K562 (cell line): ENCODE measurements around the gene GALNS. TPM values are rescaled to one million over a fixed set of nuclear protein-coding genes. Genes with fewer than 3 reads are reported as not detected.

Experiments
- EHMT2 ChIP-seq: fragments of 450-650 bp; IDR thresholded peaks from 2 replicates; pipeline ENCODE4 v1.6.1; 2018; ENCODE audit warnings: antibody characterized with exemption
- ESRRB ChIP-seq: fragments of 250-450 bp; sonication (Bioruptor Pico); IDR thresholded peaks from 2 replicates; pipeline ENCODE4 v1.5.0; 2020; ENCODE audit warnings: mild to moderate bottlenecking, moderate library complexity, borderline replicate concordance
- GATAD2A ChIP-seq: fragments of 450-650 bp; IDR thresholded peaks from 2 replicates; pipeline ENCODE4 v1.6.1; 2017
- HLTF ChIP-seq: fragments of 450-650 bp; IDR thresholded peaks from 2 replicates; pipeline ENCODE4 v1.6.1; 2016
- NCOR1 ChIP-seq: fragments of 450-650 bp; IDR thresholded peaks from 2 replicates; pipeline ENCODE4 v1.6.1; 2016; ENCODE audit warnings: mild to moderate bottlenecking, moderate library complexity
- NKRF ChIP-seq: fragments of 450-650 bp; IDR thresholded peaks from 2 replicates; pipeline ENCODE4 v1.6.1; 2016; ENCODE audit warnings: borderline replicate concordance
- PHB2 ChIP-seq: fragments of 450-650 bp; IDR thresholded peaks from 2 replicates; pipeline ENCODE4 v1.6.1; 2017; ENCODE audit warnings: low read depth
- PHF21A ChIP-seq: fragments of 450-650 bp; IDR thresholded peaks from 2 replicates; pipeline ENCODE4 v1.6.1; 2017; ENCODE audit warnings: low read depth, borderline replicate concordance
- POLR2A ChIP-seq: fragments of 450-650 bp; conservative IDR thresholded peaks from 2 replicates; pipeline ENCODE4 v1.6.1; 2016
- POLR2B ChIP-seq: fragments of 450-650 bp; IDR thresholded peaks from 2 replicates; pipeline ENCODE4 v1.6.1; 2018; ENCODE audit warnings: low read depth; ENCODE audit not compliant: partially characterized antibody
- RAD21 ChIP-seq, 2 experiments: fragments of 250-450 bp in 1 of 2; fragments of 450-650 bp in 1 of 2; sonication (Bioruptor Pico) in 1 of 2; formaldehyde crosslinking in 1 of 2; IDR thresholded peaks in 1 of 2; conservative IDR thresholded peaks in 1 of 2; 2 replicates each; pipeline versions ENCODE4 v1.4.0 to v1.8.0; 2020 to 2022; ENCODE audit warnings: mild to moderate bottlenecking in 2 of 2, moderate library complexity in 1 of 2
- SUPT5H ChIP-seq: fragments of 450-650 bp; IDR thresholded peaks from 2 replicates; pipeline ENCODE4 v1.6.1; 2016
- ZBTB2 ChIP-seq: fragments of 450-650 bp; IDR thresholded peaks from 2 replicates; pipeline ENCODE4 v1.6.1; 2016; ENCODE audit warnings: antibody characterized with exemption
- ZNF316 ChIP-seq: fragments of 450-650 bp; IDR thresholded peaks from 2 replicates; pipeline ENCODE4 v1.6.1; 2016
- ZNF584 ChIP-seq: fragments of 200-800 bp; sonication (Bioruptor generic); IDR thresholded peaks from 2 replicates; pipeline ENCODE4 v1.6.1; 2016; ENCODE audit warnings: low read depth, mild to moderate bottlenecking, missing genetic modification characterization, missing compliant biosample characterization
- polyA plus RNA-seq, 8 experiments: library from polyadenylated mRNA; depleted of rRNA in 4 of 8; stranded (reverse) in 5 of 8; unstranded in 3 of 8; fragments of >200 nt; fragmentation: Nextera tagmentation in 2 of 8; fragmentation: Illumina TruSeq in 1 of 8; extraction: Ambion mirVana in 2 of 8; extraction: Trizol in 1 of 8; gene quantifications; 2 replicates each; pipeline versions ENCODE4 v1.2.1 to v1.2.3, GENCODE V29; 2011 to 2014; ENCODE audit warnings: inconsistent platforms in 1 of 8, missing spikeins in 1 of 8
- total RNA-seq, 7 experiments: library from RNA; depleted of rRNA in 6 of 7; stranded (reverse); fragments of >200 nt in 6 of 7; fragmentation: Illumina TruSeq in 2 of 7; extraction: Trizol in 2 of 7; gene quantifications; 2 replicates each; pipeline versions ENCODE4 v1.2.1 to v1.2.3, GENCODE V29; 2011 to 2021; ENCODE audit warnings: low replicate concordance in 1 of 7
- TF ChIP-seq, protein P1 (sequence below): fragments of 450-650 bp; formaldehyde crosslinking; IDR thresholded peaks from 2 replicates; pipeline ENCODE4 v1.4.0; 2022; ENCODE audit warnings: missing genetic modification characterization
- TF ChIP-seq, protein P2 (sequence below), 2 experiments: fragments of 450-650 bp; formaldehyde crosslinking in 1 of 2; IDR thresholded peaks; 2 replicates each; pipeline versions ENCODE4 v1.4.0 to v1.6.1; 2014 to 2020; ENCODE audit warnings: mild to moderate bottlenecking in 2 of 2, borderline replicate concordance in 1 of 2, low read depth in 1 of 2

GALNS gene
- total and polyA plus RNA-seq, 9 of the 15 experiments (the other 6 are each of a cell fraction or from before 2014, with no cell fraction given) = 0.38 to 13.2 (median 4.3) TPM

- 0 out of 2 replicates have a peak, but pooled peaks have one; percentile 40 for TF ChIP-seq HLTF
- TF ChIP-seq NKRF = peak; percentile 29; the same call in 1 of the 2 replicates
- no peak for TF ChIP-seq RAD21 (CRISPR knock-in tag; conservative IDR thresholded peaks at IDR 0.05 in 1 of 2, IDR thresholded peaks at IDR 0.05 in 1 of 2)
- TF ChIP-seq ZBTB2 = peak; percentile 69; the same call in 1 of the 2 replicates
- TF ChIP-seq ZNF584 (CRISPR knock-in tag) = no peak
- TF ChIP-seq, protein P1, sequence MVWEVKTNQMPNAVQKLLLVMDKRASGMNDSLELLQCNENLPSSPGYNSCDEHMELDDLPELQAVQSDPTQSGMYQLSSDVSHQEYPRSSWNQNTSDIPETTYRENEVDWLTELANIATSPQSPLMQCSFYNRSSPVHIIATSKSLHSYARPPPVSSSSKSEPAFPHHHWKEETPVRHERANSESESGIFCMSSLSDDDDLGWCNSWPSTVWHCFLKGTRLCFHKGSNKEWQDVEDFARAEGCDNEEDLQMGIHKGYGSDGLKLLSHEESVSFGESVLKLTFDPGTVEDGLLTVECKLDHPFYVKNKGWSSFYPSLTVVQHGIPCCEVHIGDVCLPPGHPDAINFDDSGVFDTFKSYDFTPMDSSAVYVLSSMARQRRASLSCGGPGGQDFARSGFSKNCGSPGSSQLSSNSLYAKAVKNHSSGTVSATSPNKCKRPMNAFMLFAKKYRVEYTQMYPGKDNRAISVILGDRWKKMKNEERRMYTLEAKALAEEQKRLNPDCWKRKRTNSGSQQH (CRISPR knock-in tag) = 0 out of 2 replicates have a peak, but pooled peaks have one; percentile 58
- TF ChIP-seq, protein P2, sequence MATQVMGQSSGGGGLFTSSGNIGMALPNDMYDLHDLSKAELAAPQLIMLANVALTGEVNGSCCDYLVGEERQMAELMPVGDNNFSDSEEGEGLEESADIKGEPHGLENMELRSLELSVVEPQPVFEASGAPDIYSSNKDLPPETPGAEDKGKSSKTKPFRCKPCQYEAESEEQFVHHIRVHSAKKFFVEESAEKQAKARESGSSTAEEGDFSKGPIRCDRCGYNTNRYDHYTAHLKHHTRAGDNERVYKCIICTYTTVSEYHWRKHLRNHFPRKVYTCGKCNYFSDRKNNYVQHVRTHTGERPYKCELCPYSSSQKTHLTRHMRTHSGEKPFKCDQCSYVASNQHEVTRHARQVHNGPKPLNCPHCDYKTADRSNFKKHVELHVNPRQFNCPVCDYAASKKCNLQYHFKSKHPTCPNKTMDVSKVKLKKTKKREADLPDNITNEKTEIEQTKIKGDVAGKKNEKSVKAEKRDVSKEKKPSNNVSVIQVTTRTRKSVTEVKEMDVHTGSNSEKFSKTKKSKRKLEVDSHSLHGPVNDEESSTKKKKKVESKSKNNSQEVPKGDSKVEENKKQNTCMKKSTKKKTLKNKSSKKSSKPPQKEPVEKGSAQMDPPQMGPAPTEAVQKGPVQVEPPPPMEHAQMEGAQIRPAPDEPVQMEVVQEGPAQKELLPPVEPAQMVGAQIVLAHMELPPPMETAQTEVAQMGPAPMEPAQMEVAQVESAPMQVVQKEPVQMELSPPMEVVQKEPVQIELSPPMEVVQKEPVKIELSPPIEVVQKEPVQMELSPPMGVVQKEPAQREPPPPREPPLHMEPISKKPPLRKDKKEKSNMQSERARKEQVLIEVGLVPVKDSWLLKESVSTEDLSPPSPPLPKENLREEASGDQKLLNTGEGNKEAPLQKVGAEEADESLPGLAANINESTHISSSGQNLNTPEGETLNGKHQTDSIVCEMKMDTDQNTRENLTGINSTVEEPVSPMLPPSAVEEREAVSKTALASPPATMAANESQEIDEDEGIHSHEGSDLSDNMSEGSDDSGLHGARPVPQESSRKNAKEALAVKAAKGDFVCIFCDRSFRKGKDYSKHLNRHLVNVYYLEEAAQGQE (IDR thresholded peaks at IDR 0.05; ENCODE audit: borderline replicate concordance) = no peak
- TF ChIP-seq, protein P2 (CRISPR knock-in tag; IDR thresholded peaks at IDR 0.05; ENCODE audit: low read depth) = no peak
- TF ChIP-seq SUPT5H = peak; percentile 62
- TF ChIP-seq ESRRB = no peak
- TF ChIP-seq EHMT2 = peak; percentile 87
- peak; percentile 45 for TF ChIP-seq POLR2B
- TF ChIP-seq PHB2 = 0 out of 2 replicates have a peak, but pooled peaks have one; percentile 27
- TF ChIP-seq PHF21A = 0 out of 2 replicates have a peak, but pooled peaks have one; percentile 13
- 0 out of 2 replicates have a peak, but pooled peaks have one; percentile 36 for TF ChIP-seq POLR2A
- TF ChIP-seq ZNF316 = peak; percentile 9; the same call in 1 of the 2 replicates
- no peak for TF ChIP-seq NCOR1
- TF ChIP-seq GATAD2A = 0 out of 2 replicates have a peak, but pooled peaks have one; percentile 35
Measured at GRCh38 chr16:88798073-88798472, 58.7 kb downstream of the GALNS start (continued).
